NCI-H2227 (cell line): Measurements from ENCODE around the gene KCNG2.

Experiments used
- DNase-seq: peaks from one replicate; lab custom pipeline; 2025; ENCODE audit not compliant: unreplicated experiment; lab: John Stamatoyannopoulos, UW

The KCNG2 gene

GRCh38 chr18:79784965-79785770 lies 12.6 kb upstream of the KCNG2 start:
- no peak for DNase-seq

GRCh38 chr18:79785831-79786230 lies 11.9 kb upstream of the KCNG2 start:
- no peak for DNase-seq

- DNase-seq: no peak
Measured at GRCh38 chr18:79786304-79786703, 11.4 kb upstream of the KCNG2 start.

- DNase-seq: no peak
Measured at GRCh38 chr18:79786786-79787526, 10.8 kb upstream of the KCNG2 start.

- no peak for DNase-seq
Measured at GRCh38 chr18:79787527-79787864, 10.2 kb upstream of the KCNG2 start.

- no peak for DNase-seq
Measured at GRCh38 chr18:79787865-79788733, 9.6 kb upstream of the KCNG2 start.

GRCh38 chr18:79788734-79789085 lies 9.0 kb upstream of the KCNG2 start:
- no peak for DNase-seq

GRCh38 chr18:79789091-79789891 lies 8.4 kb upstream of the KCNG2 start:
- DNase-seq: no peak

- no peak for DNase-seq
Measured at GRCh38 chr18:79789901-79790890, 7.5 kb upstream of the KCNG2 start.

GRCh38 chr18:79790996-79791972 lies 6.5 kb upstream of the KCNG2 start:
- DNase-seq: no peak

GRCh38 chr18:79792096-79792987 lies 5.4 kb upstream of the KCNG2 start:
- DNase-seq: no peak

GRCh38 chr18:79792988-79793355 lies 4.8 kb upstream of the KCNG2 start:
- no peak for DNase-seq

- no peak for DNase-seq
Measured at GRCh38 chr18:79794846-79795245, 2.9 kb upstream of the KCNG2 start.

- DNase-seq: no peak
Measured at GRCh38 chr18:79795446-79795845, 2.3 kb upstream of the KCNG2 start.

GRCh38 chr18:79796016-79796415 lies 1.7 kb upstream of the KCNG2 start:
- no peak for DNase-seq

GRCh38 chr18:79796531-79797405 lies 970 bp upstream of the KCNG2 start:
- DNase-seq: no peak
